ENCODE measurements around the gene EXOC3L4.

Gene EXOC3L4

GRCh38 chr14:103142026-103142425, 47.5 kb downstream of the EXOC3L4 start:
- no peak for TF ChIP-seq GATA2 (IDR thresholded peaks at IDR 0.05; ENCODE audit: low read depth, low read length)
- TF ChIP-seq GATA3 (IDR thresholded peaks at IDR 0.05; ENCODE audit: low read depth, low read length) = no peak

GRCh38 chr14:103142721-103143302, 48.3 kb downstream of the EXOC3L4 start:
- no peak for TF ChIP-seq GATA2 (IDR thresholded peaks at IDR 0.05; ENCODE audit: low read depth, low read length)
- no peak for TF ChIP-seq GATA3 (IDR thresholded peaks at IDR 0.05; ENCODE audit: low read depth, low read length)

GRCh38 chr14:103143506-103143905, 49.0 kb downstream of the EXOC3L4 start:
- TF ChIP-seq GATA3 (IDR thresholded peaks at IDR 0.05; ENCODE audit: low read depth, low read length) = no peak
- no peak for TF ChIP-seq GATA2 (IDR thresholded peaks at IDR 0.05; ENCODE audit: low read depth, low read length)

GRCh38 chr14:103144085-103144484, 49.6 kb downstream of the EXOC3L4 start:
- TF ChIP-seq GATA2 (IDR thresholded peaks at IDR 0.05; ENCODE audit: low read depth, low read length) = no peak
- no peak for TF ChIP-seq GATA3 (IDR thresholded peaks at IDR 0.05; ENCODE audit: low read depth, low read length)

- TF ChIP-seq GATA2 (IDR thresholded peaks at IDR 0.05; ENCODE audit: low read depth, low read length) = no peak
- no peak for TF ChIP-seq GATA3 (IDR thresholded peaks at IDR 0.05; ENCODE audit: low read depth, low read length)
Measured at GRCh38 chr14:103146141-103146709, 51.7 kb downstream of the EXOC3L4 start.

- TF ChIP-seq GATA2 (IDR thresholded peaks at IDR 0.05; ENCODE audit: low read depth, low read length) (no peak), GATA3 (IDR thresholded peaks at IDR 0.05; ENCODE audit: low read depth, low read length) (no peak)
Measured at GRCh38 chr14:103149351-103150237, 55.1 kb downstream of the EXOC3L4 start.

GRCh38 chr14:103151270-103151945, 56.9 kb downstream of the EXOC3L4 start:
- TF ChIP-seq GATA2 (IDR thresholded peaks at IDR 0.05; ENCODE audit: low read depth, low read length) = no peak
- no peak for TF ChIP-seq GATA3 (IDR thresholded peaks at IDR 0.05; ENCODE audit: low read depth, low read length)

- TF ChIP-seq GATA3 (IDR thresholded peaks at IDR 0.05; ENCODE audit: low read depth, low read length) = no peak
- TF ChIP-seq GATA2 (IDR thresholded peaks at IDR 0.05; ENCODE audit: low read depth, low read length) = no peak
Measured at GRCh38 chr14:103155010-103155409, 60.5 kb downstream of the EXOC3L4 start.

GRCh38 chr14:103155826-103156394, 61.4 kb downstream of the EXOC3L4 start:
- TF ChIP-seq GATA3 (IDR thresholded peaks at IDR 0.05; ENCODE audit: low read depth, low read length) (no peak), GATA2 (IDR thresholded peaks at IDR 0.05; ENCODE audit: low read depth, low read length) (no peak)

- TF ChIP-seq GATA2 (IDR thresholded peaks at IDR 0.05; ENCODE audit: low read depth, low read length) = no peak
- no peak for TF ChIP-seq GATA3 (IDR thresholded peaks at IDR 0.05; ENCODE audit: low read depth, low read length)
Measured at GRCh38 chr14:103156651-103157378, 62.3 kb downstream of the EXOC3L4 start.

GRCh38 chr14:103157969-103158368, 63.4 kb downstream of the EXOC3L4 start:
- TF ChIP-seq GATA3 (IDR thresholded peaks at IDR 0.05; ENCODE audit: low read depth, low read length) (no peak), GATA2 (IDR thresholded peaks at IDR 0.05; ENCODE audit: low read depth, low read length) (no peak)

- TF ChIP-seq GATA3 (IDR thresholded peaks at IDR 0.05; ENCODE audit: low read depth, low read length) (no peak), GATA2 (IDR thresholded peaks at IDR 0.05; ENCODE audit: low read depth, low read length) (no peak)
Measured at GRCh38 chr14:103158688-103159087, 64.2 kb downstream of the EXOC3L4 start.

Measured in SH-SY5Y (cell line).